HEK293 (cell line): ENCODE data around the gene OR1F1.

Source experiments
- CTCF ChIA-PET: fragments of 350-600 bp; formaldehyde crosslinking; extraction: SDS; loops from one replicate; lab custom pipeline; 2021; ENCODE audit warnings: antibody characterized with exemption; lab: Yijun Ruan, JAX
- POLR2A ChIA-PET: fragments of 300-600 bp; formaldehyde crosslinking; extraction: SDS; loops from one replicate; lab custom pipeline; 2020; ENCODE audit warnings: antibody characterized with exemption, inconsistent platforms; lab: Yijun Ruan, JAX
- H3K27ac ChIP-seq: fragments of 200-500 bp; sonication (Bioruptor generic); 2 replicates; pipeline ENCODE4 v1.5.1; 2014; ENCODE audit warnings: low read depth, low read length, control low read depth, inconsistent platforms; ENCODE audit errors: extremely low read depth
- H3K36me3 ChIP-seq, 2 experiments: fragments of 200-500 bp in 1 of 2; sonication (Bioruptor generic) in 1 of 2; 1 replicate in 1 of 2; 2 replicates in 1 of 2; pipeline ENCODE4 v1.5.1; 2014 to 2017; ENCODE audit warnings: inconsistent platforms in 2 of 2, low read length in 2 of 2; ENCODE audit not compliant: control insufficient read depth in 2 of 2, insufficient read depth in 1 of 2
- H3K4me1 ChIP-seq: fragments of 200-500 bp; sonication (Bioruptor generic); 2 replicates; pipeline ENCODE4 v1.5.1; 2014; ENCODE audit warnings: mild to moderate bottlenecking, low read length, inconsistent platforms; ENCODE audit not compliant: control insufficient read depth, insufficient read depth
- H3K4me3 ChIP-seq: 2 replicates; pipeline ENCODE4 v1.5.1; 2011; ENCODE audit warnings: low read depth, mild to moderate bottlenecking, control low read depth, low read length, moderate library complexity
- H3K9me3 ChIP-seq: fragments of 200-500 bp; sonication (Bioruptor generic); 2 replicates; pipeline ENCODE4 v1.5.1; 2014; ENCODE audit warnings: low read depth, low read length, inconsistent platforms; ENCODE audit not compliant: control insufficient read depth, insufficient read depth
- AEBP2 ChIP-seq: fragments of 450-650 bp; formaldehyde crosslinking; IDR thresholded peaks from 2 replicates; pipeline ENCODE4 v1.5.1; 2016; ENCODE audit warnings: missing biosample characterization, missing genetic modification characterization, borderline replicate concordance
- GLIS1 ChIP-seq: fragments of 450-650 bp; formaldehyde crosslinking; IDR thresholded peaks from 2 replicates; pipeline ENCODE4 v1.5.1; 2016; ENCODE audit warnings: missing biosample characterization, missing genetic modification characterization
- SCRT2 ChIP-seq: fragments of 450-650 bp; formaldehyde crosslinking; IDR thresholded peaks from 2 replicates; pipeline ENCODE4 v1.5.1; 2016; ENCODE audit warnings: missing biosample characterization, missing genetic modification characterization
- TSHZ1 ChIP-seq: fragments of 450-650 bp; formaldehyde crosslinking; IDR thresholded peaks from 2 replicates; pipeline ENCODE4 v1.5.1; 2016; ENCODE audit warnings: missing biosample characterization, missing genetic modification characterization, borderline replicate concordance
- WT1 ChIP-seq: fragments of 450-650 bp; formaldehyde crosslinking; IDR thresholded peaks from 2 replicates; pipeline ENCODE4 v1.5.1; 2016; ENCODE audit warnings: missing biosample characterization, missing genetic modification characterization
- ZBTB1 ChIP-seq: fragments of 450-650 bp; formaldehyde crosslinking; IDR thresholded peaks from 2 replicates; pipeline ENCODE4 v1.5.1; 2016; ENCODE audit warnings: missing biosample characterization, missing genetic modification characterization
- ZBTB26 ChIP-seq: fragments of 450-650 bp; formaldehyde crosslinking; optimal IDR thresholded peaks from 2 replicates; pipeline ENCODE3; 2016; ENCODE audit warnings: missing biosample characterization, mild to moderate bottlenecking, missing genetic modification characterization
- ZNF132 ChIP-seq: fragments of 450-650 bp; formaldehyde crosslinking; IDR thresholded peaks from 2 replicates; pipeline ENCODE4 v1.5.1; 2017; ENCODE audit warnings: missing biosample characterization, missing genetic modification characterization, borderline replicate concordance
- ZNF24 ChIP-seq: fragments of 450-650 bp; formaldehyde crosslinking; IDR thresholded peaks from 2 replicates; pipeline ENCODE4 v1.5.1; 2016; ENCODE audit warnings: missing biosample characterization, missing genetic modification characterization
- ZNF354C ChIP-seq: fragments of 450-650 bp; formaldehyde crosslinking; IDR thresholded peaks from 2 replicates; pipeline ENCODE4 v1.5.1; 2016; ENCODE audit warnings: missing biosample characterization, missing genetic modification characterization, low read depth, borderline replicate concordance
- ZNF645 ChIP-seq: fragments of 450-650 bp; formaldehyde crosslinking; IDR thresholded peaks from 2 replicates; pipeline ENCODE4; 2016; ENCODE audit warnings: missing biosample characterization, missing genetic modification characterization
- ZNF707 ChIP-seq: fragments of 450-650 bp; formaldehyde crosslinking; IDR thresholded peaks from 2 replicates; pipeline ENCODE4 v1.5.1; 2016; ENCODE audit warnings: missing biosample characterization, missing genetic modification characterization
- ZNF76 ChIP-seq: fragments of 450-650 bp; formaldehyde crosslinking; IDR thresholded peaks from 2 replicates; pipeline ENCODE4; 2016; ENCODE audit warnings: low read depth, missing biosample characterization, missing genetic modification characterization, borderline replicate concordance
- ZNF776 ChIP-seq: fragments of 450-650 bp; formaldehyde crosslinking; IDR thresholded peaks from 2 replicates; pipeline ENCODE4 v1.5.0; 2017; ENCODE audit warnings: missing biosample characterization, missing genetic modification characterization, borderline replicate concordance
- ZNF785 ChIP-seq: fragments of 450-650 bp; formaldehyde crosslinking; IDR thresholded peaks from 2 replicates; pipeline ENCODE4 v1.5.1; 2016; ENCODE audit warnings: missing biosample characterization, missing genetic modification characterization
- ZNF791 ChIP-seq: fragments of 450-650 bp; formaldehyde crosslinking; IDR thresholded peaks from 2 replicates; pipeline ENCODE4 v1.5.1; 2016; ENCODE audit warnings: missing biosample characterization, missing genetic modification characterization
- TF ChIP-seq, protein P1 (sequence below): fragments of 450-650 bp; formaldehyde crosslinking; IDR thresholded peaks from 2 replicates; pipeline ENCODE4 v1.5.1; 2016; ENCODE audit warnings: missing biosample characterization, missing genetic modification characterization
- TF ChIP-seq, protein P2 (sequence below): fragments of 450-650 bp; formaldehyde crosslinking; IDR thresholded peaks from 2 replicates; pipeline ENCODE4 v1.5.1; 2017; ENCODE audit warnings: missing biosample characterization, missing genetic modification characterization
- TF ChIP-seq, protein P3 (sequence below): fragments of 450-650 bp; formaldehyde crosslinking; IDR thresholded peaks from 2 replicates; pipeline ENCODE4 v1.5.1; 2016; ENCODE audit warnings: missing biosample characterization, missing genetic modification characterization
- TF ChIP-seq, protein P4 (sequence below): fragments of 450-650 bp; formaldehyde crosslinking; IDR thresholded peaks from 2 replicates; pipeline ENCODE4 v1.5.0; 2017; ENCODE audit warnings: missing biosample characterization, missing genetic modification characterization, borderline replicate concordance

The OR1F1 gene

GRCh38 chr16:3187798-3188674 is at the start of gene OR1F1:
Gene OR1F1, plus strand, starts transcription at chr16:3188204.
- POLR2A ChIA-PET: interaction anchor here (0.6 to 2.8 kb wide), 10 partner anchors 11 to 1066 kb away, joined by 3 to 29 read pairs (median 4); partner anchors contain the start of genes NAA60, ZNF174, ZNF597 and ZSCAN32
- no peaks in the 10 kb centered on the region for H3K9me3 ChIP-seq
- no peak for TF ChIP-seq SCRT2 (tag by site-specific recombination)
- peak; percentile 89; the same call in 1 of the 2 replicates for TF ChIP-seq ZNF24 (tag by site-specific recombination)
- TF ChIP-seq ZNF132 (tag by site-specific recombination): no peak
- 0 out of 2 replicates have a peak, but pooled peaks have one; percentile 62 for TF ChIP-seq ZBTB1 (tag by site-specific recombination)
- TF ChIP-seq ZNF791 (tag by site-specific recombination): no peak
- TF ChIP-seq ZNF785 (tag by site-specific recombination): peak; percentile 93
- peak; percentile 89 for TF ChIP-seq GLIS1 (tag by site-specific recombination)
- TF ChIP-seq, protein P1, sequence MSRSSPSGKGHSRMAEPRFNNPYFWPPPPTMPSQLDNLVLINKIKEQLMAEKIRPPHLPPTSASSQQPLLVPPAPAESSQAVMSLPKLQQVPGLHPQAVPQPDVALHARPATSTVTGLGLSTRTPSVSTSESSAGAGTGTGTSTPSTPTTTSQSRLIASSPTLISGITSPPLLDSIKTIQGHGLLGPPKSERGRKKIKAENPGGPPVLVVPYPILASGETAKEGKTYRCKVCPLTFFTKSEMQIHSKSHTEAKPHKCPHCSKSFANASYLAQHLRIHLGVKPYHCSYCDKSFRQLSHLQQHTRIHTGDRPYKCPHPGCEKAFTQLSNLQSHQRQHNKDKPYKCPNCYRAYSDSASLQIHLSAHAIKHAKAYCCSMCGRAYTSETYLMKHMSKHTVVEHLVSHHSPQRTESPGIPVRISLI (tag by site-specific recombination): peak; percentile 99
- TF ChIP-seq ZNF645 (tag by site-specific recombination): no peak
- TF ChIP-seq AEBP2: no peak
- TF ChIP-seq ZNF76 (tag by site-specific recombination): 0 out of 2 replicates have a peak, but pooled peaks have one; percentile 38
- 0 out of 2 replicates have a peak, but pooled peaks have one; percentile 23 for TF ChIP-seq WT1
- TF ChIP-seq ZNF776 (tag by site-specific recombination): no peak
- TF ChIP-seq ZNF354C (tag by site-specific recombination): no peak
- TF ChIP-seq TSHZ1: no peak
- TF ChIP-seq, protein P2, sequence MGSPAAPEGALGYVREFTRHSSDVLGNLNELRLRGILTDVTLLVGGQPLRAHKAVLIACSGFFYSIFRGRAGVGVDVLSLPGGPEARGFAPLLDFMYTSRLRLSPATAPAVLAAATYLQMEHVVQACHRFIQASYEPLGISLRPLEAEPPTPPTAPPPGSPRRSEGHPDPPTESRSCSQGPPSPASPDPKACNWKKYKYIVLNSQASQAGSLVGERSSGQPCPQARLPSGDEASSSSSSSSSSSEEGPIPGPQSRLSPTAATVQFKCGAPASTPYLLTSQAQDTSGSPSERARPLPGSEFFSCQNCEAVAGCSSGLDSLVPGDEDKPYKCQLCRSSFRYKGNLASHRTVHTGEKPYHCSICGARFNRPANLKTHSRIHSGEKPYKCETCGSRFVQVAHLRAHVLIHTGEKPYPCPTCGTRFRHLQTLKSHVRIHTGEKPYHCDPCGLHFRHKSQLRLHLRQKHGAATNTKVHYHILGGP (tag by site-specific recombination): no peak
- TF ChIP-seq, protein P3, sequence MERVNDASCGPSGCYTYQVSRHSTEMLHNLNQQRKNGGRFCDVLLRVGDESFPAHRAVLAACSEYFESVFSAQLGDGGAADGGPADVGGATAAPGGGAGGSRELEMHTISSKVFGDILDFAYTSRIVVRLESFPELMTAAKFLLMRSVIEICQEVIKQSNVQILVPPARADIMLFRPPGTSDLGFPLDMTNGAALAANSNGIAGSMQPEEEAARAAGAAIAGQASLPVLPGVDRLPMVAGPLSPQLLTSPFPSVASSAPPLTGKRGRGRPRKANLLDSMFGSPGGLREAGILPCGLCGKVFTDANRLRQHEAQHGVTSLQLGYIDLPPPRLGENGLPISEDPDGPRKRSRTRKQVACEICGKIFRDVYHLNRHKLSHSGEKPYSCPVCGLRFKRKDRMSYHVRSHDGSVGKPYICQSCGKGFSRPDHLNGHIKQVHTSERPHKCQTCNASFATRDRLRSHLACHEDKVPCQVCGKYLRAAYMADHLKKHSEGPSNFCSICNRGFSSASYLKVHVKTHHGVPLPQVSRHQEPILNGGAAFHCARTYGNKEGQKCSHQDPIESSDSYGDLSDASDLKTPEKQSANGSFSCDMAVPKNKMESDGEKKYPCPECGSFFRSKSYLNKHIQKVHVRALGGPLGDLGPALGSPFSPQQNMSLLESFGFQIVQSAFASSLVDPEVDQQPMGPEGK (tag by site-specific recombination): peak; percentile 86
- TF ChIP-seq, protein P4, sequence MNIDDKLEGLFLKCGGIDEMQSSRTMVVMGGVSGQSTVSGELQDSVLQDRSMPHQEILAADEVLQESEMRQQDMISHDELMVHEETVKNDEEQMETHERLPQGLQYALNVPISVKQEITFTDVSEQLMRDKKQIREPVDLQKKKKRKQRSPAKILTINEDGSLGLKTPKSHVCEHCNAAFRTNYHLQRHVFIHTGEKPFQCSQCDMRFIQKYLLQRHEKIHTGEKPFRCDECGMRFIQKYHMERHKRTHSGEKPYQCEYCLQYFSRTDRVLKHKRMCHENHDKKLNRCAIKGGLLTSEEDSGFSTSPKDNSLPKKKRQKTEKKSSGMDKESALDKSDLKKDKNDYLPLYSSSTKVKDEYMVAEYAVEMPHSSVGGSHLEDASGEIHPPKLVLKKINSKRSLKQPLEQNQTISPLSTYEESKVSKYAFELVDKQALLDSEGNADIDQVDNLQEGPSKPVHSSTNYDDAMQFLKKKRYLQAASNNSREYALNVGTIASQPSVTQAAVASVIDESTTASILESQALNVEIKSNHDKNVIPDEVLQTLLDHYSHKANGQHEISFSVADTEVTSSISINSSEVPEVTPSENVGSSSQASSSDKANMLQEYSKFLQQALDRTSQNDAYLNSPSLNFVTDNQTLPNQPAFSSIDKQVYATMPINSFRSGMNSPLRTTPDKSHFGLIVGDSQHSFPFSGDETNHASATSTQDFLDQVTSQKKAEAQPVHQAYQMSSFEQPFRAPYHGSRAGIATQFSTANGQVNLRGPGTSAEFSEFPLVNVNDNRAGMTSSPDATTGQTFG (tag by site-specific recombination): no peak
- TF ChIP-seq ZNF707 (tag by site-specific recombination): no peak
- TF ChIP-seq ZBTB26 (tag by site-specific recombination): peak; percentile 42

More at GRCh38 chr16:3187798-3188674, at the start of gene OR1F1:
- Histone ChIP-seq H3K4me3 (peak within 1 kb of the TSS; percentile 77), H3K36me3 (no peaks in the 10 kb centered on the region), H3K4me1 (no peaks in the 10 kb centered on the region), H3K27ac (peak within 1 kb of the TSS; percentile 74)
- CTCF ChIA-PET: interaction anchor here (0.7 to 1.0 kb wide), 4 partner anchors 16 to 129 kb away, joined by 3 to 5 read pairs (median 4); no protein-coding TSS in a partner anchor
